GM18868 (cell line): ENCODE measurements around the gene SGMS1.
"Not testable (repeated sequence)": the region's sequence is repeated elsewhere in the genome, so short reads cannot be mapped to it uniquely, and the experiment has no call there.

ENCODE experiments used
- ATAC-seq: cut with Tn5 transposase; IDR thresholded peaks from one replicate; pipeline ENCODE4 v1.9.1; 2021; ENCODE audit warnings: mild to moderate bottlenecking, moderate library complexity; ENCODE audit not compliant: unreplicated experiment

Gene SGMS1

DNA sequence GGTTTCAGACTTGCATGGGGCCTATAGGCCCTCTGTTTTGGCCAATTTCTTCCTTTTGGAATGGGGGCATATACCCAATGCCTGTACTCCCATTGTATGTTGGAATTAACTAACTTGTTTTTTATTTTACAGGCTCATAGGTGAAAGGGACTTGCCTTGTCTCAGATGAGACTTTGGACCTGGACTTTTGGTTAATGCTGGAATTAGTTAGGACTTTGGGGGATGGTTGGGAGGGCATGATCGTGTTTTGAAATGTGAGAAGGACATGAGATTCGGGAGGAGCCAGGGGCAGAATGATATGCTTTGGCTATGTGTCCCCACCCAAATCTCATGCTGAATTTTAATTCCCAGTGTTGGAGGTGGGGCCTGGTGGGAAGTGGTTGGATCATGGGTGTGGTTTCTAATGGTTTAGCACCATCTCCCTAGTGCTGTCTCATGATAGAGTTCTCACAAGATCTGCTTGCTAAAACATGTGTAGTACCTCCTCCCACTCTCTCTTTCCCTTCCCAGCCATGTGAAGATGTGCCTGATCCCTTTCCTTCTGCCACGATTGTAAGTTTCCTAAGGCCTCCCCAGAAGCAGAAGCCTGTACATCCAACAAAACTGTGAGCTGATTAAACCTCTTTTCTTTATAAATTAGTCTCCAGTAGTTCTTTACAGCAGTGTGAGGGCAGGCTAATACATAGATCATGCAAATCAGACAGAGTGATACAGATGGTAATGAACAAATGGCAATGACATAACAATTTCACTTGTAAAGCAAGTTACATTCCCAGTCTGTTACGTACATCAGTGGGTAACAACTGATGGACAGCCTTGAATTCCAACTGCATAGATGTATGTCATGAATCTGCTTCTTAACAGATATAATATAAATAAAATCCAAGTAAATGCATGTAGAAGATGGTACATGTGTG is 146.2 kb downstream of the SGMS1 start:
- ATAC-seq: no peak

DNA sequence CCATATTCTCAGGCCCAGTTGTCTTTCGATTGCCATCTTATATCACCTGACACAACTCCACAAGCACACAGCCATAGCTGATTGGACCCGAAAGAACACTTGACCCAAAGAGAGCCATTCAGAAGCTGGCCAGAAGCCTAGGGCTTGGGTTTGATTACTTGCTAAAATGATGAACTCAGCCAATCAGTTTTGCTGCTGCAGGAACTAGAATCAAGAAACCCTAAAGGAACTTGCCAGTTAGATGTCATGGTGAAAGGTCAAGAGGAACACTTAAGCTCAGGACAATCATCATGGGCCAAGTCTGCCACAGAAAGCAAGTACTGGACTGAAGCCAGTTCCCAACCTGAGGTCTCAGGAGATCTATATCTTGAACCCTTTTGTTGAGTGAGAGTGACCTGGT is 150.0 kb downstream of the SGMS1 start:
- ATAC-seq: no peak

DNA sequence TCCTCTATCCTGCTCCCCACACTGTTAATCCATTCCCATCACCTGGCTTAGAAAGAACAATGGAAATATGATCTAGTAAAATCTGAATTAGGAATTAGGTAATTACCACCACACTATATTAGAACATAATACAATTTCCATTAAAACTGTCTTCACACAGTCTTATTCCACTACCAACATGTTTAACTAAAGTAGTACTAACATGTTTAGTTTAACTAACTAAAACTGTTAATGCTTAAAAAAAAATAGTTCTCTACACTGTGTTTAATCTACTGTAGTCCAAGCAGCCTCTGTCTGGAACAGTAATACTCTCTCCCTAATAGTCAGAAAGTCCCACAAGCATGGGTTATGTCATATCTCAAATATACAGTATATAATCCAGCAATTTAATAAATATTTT is 150.8 kb downstream of the SGMS1 start:
- no peak for ATAC-seq

DNA sequence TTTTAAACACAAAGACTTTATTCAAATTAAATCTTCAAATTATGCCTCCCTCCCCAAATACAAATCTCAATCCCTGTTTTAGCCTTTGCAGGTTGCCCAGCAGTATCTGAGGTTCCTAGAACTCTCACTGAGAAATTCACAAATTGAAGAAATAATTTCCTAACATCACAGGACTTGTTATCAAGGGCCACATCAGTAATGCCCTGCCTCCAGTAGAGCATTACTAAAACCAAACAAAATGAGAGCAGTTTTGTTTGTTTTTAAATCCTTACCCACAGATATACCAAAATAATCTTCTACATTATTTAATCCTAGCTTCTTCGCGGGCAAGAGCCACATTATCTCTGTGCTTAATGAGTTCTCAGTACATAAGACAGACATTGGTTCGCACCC is 152.2 kb downstream of the SGMS1 start:
- no peak for ATAC-seq

DNA sequence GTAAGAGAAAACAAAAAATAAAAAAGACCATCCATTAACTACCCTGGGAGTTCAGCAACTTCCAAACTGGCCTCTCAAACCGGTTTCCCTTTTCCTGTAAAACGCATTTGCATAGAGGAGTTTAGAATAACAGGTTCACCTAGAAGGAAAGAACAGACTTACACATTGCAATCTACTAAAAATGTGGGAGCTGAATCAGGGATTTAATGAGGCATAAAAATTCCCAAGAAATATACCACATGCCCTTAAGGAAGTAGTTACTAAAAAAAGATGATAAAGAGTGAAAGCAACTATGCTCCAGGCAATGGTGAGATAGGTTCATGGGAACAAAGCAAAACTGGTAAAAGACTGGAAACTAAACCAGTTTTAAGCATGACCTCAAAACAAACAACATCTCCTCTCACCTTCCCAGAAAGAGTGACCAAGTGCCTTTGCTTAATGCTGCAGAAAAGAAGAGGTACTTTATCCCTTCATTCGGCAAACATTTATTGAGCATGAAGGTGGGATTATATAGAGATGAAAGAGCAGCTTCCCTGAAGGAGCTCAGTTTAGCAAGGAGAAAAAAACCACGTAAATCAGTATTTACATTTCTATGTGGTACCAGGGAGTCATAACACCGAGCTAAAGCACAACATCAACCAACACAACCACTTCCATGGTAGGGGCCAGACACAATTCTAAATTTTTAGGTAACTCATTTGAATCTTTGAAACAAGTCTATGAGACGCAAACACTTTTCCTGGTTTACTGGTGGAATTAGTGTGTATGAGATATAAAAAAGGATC is 152.8 kb downstream of the SGMS1 start:
- ATAC-seq: no peak

DNA sequence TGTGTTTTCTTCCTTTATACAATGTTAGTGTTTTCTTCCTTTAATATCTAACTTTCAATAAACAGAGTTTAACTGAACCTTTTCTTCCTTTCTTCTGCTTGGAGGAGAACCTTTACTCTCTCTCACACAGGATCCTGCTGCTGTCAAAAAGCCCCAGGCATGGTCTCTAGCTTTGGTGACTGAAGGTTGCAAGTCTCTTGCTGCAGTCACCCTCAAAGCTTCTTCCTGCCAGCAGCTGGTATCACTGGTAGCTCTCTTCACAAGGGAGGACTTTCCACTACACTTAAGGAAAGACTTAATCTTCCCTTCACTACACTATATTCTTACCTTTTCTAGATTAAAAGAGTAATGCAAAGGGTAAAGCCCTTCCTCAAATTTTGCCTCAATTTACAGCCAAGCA is 153.4 kb downstream of the SGMS1 start:
- ATAC-seq: peak; percentile 65

DNA sequence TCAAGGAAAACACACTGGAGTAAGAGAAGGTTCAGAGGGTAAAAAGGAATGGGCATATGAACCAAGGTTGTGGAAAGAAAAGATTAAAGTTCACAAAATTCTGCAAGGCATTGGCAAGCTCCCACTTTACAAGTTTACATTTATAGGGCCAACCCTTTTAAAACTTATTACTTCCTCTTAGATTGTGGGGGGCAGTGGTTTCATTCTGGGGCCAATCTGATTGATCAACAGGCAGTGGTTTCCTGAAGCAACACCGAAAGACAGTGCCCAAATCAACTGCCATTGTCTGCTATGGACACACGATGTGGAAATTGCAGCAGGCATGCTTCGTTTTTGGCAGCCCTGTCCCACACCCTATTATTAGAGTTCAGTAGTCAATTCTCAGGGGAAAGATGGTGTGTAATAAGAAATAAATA is 154.0 kb downstream of the SGMS1 start:
- ATAC-seq: no peak

DNA sequence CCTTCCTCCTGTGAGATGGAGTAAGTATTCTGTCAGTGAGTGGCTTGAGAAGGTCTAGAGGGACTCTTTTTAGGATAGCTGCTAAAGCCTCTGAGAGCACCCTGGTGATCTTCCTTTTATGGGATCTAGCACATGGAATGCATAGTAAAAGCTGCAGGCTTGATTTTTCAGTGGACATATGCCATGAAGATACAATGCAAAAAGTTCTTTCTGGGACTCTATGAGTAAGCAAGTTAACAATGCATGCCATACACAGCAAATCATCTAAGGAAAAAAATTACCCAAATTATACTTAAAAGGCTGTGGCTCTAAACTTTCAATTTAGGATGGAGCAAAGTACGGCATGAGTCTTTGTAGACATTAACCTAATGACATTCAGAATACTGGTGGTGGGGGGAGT is 154.5 kb downstream of the SGMS1 start:
- ATAC-seq: no peak

DNA sequence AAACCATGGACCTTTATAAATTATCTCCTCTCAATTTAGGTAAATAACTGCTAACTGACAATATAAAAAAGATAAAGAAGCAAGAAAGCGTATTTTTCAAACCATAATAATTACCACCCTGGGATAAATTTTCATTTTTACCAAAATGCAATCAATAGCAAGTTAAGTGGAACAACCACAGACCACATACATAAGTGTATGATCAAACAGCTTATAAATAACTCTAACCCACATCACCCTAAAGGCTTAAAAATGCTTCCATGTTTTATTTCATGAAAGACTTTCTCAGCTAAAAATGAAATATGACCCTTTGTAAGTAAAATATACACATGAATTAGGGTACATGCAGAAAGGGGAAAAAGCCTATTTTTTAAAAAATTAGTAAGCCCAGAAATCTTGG is 156.5 kb downstream of the SGMS1 start:
- no peak for ATAC-seq

DNA sequence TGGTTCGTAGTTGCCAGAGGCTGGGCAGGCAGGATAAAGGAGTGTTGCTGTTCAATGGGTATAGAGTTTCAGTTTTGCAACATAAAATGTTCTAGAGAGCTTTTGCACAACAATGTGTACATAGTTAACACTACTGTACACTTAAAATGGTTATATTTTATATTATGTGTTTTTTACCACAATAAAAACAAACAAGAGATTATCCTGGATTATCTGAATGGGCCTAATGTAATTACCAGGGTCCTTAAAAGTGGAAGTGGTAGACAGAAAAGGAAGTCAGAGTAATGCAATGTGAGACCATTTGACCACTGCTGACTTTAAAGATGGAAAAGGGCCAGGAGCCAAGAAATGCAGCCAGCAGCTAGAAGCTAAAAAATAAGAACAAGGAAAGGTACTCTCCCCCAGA is 159.7 kb downstream of the SGMS1 start:
- no peak for ATAC-seq

DNA sequence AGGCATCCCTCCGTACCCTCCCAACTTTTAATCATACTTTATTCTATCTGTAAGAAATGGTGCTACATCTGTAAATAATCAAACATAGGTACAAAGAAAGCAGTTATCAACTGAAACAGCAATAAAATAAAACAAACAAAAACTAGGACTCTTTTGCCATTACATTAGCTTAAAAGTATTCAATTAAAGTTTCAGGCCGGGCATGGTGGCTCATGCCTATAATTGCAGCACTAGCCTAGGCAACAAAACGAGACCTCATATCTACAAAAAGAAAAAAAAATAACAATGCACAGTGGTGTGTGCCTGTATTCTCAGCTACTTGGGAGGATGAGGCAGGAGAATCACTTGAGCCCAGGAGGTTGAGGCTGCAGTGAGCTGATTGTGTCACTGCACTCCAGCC is 161.9 kb downstream of the SGMS1 start:
- no peak for ATAC-seq

DNA sequence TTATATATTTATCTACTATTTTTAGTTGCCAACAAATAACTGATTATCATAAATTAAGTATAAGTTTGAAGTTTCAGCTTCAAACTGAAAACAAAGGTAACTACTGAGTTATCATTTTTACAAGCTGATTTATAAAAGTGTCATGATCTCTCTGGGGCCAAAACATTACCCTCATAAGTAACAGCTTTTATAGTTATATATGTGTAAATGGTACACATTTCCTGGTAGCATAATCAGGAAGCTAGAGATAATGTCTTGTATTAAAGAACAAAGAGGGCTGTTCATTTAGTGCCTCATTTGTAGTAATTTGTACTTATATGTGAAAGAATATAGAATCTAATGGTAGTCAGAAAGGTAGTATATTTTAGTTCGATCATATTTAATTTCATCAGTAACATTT is 162.6 kb downstream of the SGMS1 start:
- ATAC-seq: no peak

DNA sequence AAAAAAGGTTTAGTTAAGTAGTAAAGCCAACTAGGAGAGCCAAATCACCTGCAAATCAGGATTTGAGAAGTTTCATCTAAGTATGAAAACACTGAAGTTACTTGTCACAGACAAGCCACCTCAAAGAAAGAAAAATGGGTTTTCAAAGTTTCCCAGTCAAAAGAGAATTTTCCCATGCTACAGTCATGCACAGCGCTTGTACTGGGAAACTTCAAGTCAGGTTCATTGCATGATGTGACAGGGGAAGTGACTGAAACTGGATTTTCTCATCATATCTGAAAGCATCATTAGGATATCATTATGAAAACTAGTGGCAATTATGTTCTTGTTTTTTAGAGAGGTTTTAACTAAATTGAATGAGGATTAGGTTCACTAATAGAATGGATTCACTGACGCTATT is 167.0 kb downstream of the SGMS1 start:
- peak; percentile 41 for ATAC-seq

DNA sequence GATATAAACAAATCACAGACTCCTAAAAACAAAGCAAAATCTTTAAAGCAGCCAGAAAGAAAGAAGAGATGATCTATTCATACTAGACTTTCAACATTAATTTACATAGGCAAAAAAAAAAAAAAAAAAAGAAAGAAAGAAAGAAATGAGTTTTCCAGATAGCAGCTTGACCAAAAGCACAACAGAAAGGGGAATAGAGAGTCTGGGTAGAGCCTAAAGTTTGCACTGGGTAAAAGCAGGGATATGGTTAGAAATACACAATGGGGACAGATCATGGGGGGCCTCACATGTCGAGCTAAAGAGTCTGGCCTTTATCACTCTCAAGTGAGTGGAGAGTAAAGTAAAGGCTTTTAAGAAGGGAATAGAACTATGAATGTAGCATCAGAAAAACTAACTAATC is 169.8 kb downstream of the SGMS1 start:
- no peak for ATAC-seq

DNA sequence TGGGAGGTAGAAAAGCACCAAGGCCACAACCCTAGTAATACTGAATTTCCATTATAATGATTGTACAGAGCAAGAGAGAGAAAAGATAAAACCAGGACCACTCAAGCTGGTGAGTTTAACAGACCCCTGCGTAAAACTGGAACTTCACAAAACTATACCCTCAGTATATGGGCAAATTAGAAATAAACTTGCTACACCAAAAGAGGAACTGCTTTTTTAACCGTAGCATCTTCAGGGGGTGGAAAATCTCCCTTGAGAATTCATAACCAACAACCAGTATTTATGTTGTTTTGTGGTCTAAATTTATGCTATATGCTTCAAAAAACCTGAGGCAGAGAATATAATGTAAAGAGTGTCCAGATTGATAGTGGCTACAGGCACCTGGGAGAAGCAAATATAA is 171.2 kb downstream of the SGMS1 start:
- ATAC-seq: peak; percentile 48

DNA sequence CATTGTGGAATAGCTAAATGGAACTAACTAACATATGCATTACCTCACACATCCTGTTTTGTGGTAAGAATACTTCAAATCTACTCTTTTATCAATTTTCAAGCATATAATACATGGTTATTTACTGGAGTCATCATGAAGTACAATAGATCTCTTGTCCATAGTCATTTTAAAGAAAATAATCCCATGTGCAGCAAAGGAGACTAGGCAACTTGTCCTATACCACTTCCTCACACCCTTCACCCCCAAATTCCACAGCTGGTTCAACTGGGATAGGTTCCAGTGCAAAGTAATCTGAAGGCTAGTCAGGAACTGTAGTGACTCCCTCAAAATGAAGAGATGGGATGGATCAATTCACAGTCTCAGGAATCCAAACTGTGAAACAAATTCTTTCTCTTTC is 176.1 kb downstream of the SGMS1 start:
- ATAC-seq: no peak

DNA sequence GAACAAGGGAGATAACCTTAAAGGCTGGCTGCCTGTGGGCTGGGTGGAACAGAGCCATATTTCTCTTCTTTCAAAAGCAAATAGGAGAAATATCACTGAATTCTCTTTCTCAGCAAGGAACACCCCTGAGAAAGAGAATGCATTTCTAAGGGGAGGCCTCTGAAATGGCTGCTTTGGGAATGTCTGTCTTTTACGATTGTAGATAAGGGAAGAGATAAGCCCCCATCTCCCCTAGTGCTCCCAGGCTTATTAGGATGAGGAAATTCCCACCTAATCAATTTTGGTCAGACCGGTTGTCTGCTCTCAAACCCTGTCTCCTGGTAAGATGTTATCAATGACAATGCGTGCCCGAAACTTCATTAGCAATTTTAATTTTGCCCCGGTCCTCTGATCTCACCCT is 178.0 kb downstream of the SGMS1 start:
- ATAC-seq: not testable (repeated sequence)

DNA sequence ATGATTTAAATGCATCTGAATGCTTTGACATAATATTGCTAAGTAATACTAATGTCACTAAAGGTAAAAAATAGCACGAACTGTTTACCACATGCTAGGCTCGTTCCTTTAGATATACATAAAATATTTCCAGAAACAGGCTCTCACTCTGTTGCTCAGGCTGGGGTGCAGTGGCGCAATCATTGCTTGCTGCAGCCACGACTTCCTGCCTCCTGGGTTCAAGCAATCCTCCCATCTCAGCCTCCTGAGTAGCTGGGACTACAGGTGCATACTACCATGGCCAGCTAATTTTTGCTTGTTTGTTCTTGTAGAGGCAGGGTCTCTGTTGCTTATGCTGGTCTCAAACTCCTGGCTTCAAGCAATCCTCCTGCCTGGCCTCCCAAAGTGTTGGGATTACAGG is 183.3 kb downstream of the SGMS1 start:
- ATAC-seq: no peak

DNA sequence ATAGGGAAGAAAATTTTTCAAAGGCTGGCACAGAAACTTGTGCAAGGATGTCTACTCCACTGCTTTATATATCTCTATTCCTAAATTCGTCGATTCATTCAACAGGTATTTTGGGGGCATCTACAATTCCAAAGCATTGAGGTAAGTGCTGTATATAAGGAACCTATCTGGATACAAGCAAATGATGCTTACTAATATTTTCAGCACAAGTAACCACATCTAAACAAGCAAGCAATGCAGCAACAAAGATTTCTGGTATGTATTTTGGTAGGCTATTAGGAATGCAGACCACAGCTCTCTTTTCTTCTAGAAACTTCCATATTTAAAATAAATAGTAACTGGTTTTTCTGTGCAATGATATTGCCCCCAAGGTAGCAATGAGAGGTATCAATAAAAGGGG is 183.9 kb downstream of the SGMS1 start:
- ATAC-seq: no peak

DNA sequence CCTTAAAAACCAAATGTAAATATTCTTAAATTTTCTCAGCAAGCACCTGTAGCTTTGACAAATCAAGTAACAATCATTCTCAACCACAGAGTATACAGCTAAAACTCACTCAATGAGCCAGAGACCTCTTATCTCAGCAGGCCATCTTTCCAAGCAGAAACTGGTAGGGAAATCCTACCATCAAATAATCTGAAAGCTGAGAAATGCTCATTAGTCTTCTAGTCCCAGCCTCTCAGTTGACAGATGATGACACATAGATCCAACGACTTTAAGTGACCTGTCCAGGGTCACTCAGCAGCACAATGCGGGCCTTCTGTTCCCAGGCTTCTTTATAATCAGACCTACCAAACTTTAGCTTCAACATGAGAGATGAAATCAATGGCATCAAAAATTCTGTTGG is 184.6 kb downstream of the SGMS1 start:
- no peak for ATAC-seq

DNA sequence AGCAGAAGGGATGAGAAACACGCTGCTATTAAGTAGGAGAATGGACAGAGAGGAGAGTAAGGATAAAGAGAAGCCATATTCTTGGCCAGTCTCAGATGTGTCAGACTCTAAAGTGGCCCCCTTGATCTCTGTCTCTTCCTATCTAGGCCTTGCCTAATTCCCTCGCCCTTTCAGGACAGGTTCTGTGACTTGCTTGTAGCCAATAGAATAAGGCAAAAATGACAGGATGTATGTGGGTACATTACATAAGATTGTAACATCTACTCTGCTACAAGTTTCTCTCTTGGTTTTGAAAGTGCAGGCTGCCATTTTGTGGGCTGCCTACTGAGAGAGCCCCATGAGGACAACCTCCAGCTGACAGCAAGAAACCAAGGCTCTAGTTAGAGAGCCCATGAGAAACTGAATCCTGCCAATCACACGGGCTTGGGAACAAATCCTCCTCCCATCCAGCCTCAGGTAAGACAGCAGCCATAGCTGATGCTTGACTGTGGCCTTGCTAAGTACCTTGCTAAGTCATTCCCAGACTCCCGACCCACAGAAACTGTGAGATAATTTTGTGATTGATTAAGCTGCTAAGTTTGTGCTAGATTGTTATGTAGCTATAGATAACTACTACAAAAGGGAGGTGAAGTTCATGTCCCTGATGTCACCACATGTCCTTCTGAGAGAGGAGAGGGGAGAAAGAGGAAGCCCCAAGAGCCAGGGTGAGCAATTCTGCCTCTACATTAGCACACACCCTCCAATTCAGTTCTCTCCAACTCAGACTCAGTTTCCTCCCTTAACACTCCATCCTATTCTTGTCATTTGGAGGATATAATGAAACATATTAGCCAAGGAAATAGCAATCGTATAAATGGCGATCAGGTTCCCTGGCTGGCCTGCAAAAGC is 185.5 kb downstream of the SGMS1 start:
- no peak for ATAC-seq
